Hepatocyte (in vitro differentiated cells): ENCODE data around the gene PPP2R2C.

Experiments used
- EZH2 ChIP-seq: fragments of 200-600 bp; sonication (generic); IDR thresholded peaks from 2 replicates; pipeline ENCODE4 v1.6.1; 2016; ENCODE audit warnings: antibody characterized with exemption, mild to moderate bottlenecking, borderline replicate concordance
- EZH2phosphoT487 ChIP-seq: fragments of 200-600 bp; sonication (generic); IDR thresholded peaks from one replicate; pipeline ENCODE4 v1.6.1; 2018; ENCODE audit warnings: antibody characterized with exemption, mild to moderate bottlenecking, low read depth, moderate library complexity; ENCODE audit not compliant: unreplicated experiment, severe bottlenecking
- TF ChIP-seq, protein P1 (sequence below): fragments of 200-600 bp; sonication (generic); IDR thresholded peaks from 2 replicates; pipeline ENCODE4 v1.5.1; 2016; ENCODE audit warnings: antibody characterized with exemption, mild to moderate bottlenecking; ENCODE audit not compliant: poor library complexity

DNA sequence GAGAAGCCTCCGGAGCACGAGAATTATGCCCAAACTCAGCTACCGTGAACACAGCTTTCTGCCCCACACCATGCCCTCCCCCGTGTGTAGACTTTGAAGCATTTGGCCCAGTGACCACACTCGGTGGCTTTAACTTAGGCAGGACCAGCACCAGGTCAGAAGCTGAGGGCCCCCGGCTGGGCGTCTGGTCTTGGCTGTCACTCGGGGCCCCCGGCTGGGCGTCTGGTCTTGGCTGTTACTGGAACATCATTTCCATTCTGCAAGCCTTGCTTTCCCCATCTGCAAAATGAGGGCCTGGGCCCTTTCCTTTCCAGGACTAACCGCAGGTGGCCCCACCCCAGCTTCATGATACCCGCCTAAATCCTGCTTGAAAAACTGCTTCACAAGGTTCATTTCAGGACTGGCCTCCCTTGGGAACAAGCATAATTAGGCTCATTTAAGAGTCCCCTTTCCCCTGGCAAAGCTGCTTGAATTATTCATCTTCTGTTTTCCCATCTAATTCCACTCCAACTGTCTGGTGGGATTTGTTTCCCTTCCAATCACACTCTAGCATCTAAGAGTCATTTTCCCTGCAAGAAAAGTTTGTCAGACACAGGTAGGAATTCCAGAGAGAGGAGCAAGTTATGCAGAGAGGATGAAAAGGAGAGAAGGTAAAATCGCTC is 120.3 kb downstream of the PPP2R2C start:
- TF ChIP-seq, protein P1, sequence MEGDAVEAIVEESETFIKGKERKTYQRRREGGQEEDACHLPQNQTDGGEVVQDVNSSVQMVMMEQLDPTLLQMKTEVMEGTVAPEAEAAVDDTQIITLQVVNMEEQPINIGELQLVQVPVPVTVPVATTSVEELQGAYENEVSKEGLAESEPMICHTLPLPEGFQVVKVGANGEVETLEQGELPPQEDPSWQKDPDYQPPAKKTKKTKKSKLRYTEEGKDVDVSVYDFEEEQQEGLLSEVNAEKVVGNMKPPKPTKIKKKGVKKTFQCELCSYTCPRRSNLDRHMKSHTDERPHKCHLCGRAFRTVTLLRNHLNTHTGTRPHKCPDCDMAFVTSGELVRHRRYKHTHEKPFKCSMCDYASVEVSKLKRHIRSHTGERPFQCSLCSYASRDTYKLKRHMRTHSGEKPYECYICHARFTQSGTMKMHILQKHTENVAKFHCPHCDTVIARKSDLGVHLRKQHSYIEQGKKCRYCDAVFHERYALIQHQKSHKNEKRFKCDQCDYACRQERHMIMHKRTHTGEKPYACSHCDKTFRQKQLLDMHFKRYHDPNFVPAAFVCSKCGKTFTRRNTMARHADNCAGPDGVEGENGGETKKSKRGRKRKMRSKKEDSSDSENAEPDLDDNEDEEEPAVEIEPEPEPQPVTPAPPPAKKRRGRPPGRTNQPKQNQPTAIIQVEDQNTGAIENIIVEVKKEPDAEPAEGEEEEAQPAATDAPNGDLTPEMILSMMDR: no peak
- TF ChIP-seq EZH2: no peak
- TF ChIP-seq EZH2phosphoT487: no peak
